ENCODE data around the gene CRYGN.

Gene CRYGN

DNA sequence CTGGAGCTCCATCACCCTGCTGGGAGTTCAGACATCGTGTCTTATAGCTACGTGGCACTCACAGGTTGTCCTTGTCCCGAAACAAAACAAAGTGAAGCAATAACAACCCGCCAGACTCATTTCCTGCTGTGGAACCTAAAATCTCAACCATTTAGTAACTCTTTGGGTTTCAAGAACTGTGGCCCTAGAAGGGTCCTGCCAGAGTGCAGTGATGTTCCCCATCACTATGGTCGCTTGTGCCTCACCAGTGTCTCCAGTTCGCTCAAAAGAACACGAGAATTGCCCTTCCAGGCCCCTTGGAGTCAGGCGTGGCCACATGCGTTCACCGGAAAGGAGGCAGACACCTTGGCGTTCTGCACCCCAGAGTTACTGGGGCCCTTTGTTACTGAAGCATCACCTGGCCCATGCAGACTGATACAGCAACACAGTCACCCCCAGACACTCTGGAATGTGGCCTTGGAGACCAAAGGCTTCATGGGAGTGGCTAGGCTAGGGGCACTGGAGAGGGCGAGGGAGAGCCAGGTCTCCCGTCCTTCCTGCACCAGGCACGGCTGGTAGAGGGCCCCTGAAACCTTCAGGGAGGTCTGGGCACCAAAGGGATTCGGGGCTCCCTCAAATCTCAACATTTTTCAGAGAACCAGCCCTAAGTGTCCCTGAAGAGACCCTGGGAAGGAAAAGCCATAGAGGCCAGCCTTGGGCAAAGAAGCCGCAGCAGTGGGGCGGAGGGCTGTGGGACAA lies 908 bp downstream of the CRYGN start:
- DNase-seq (ENCODE audit: low read depth), result no peak

- no peak for DNase-seq (ENCODE audit: low read depth)
Observed at GRCh38 chr7:151437866-151438516, 1.9 kb downstream of the CRYGN start.

DNA sequence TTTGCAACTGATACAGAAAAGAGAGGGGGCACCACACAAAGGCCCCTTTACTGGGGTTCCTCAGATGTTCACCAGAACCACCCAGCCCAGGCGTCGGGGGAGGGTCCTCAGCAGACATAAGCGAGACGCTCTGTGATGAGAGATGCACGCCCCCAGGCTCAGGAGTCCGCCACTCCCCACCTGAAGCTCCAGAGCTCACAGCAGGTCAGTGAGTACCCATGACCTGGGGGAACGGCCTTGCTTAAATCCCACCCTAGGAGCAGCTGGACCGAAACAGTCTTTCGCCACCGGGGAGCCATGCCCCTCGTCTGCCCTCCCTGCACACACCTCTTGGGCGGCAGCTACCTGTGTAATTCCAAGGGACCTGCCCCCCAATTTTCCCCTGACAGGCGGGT lies 2.8 kb downstream of the CRYGN start:
- DNase-seq (ENCODE audit: low read depth), result no peak

DNA sequence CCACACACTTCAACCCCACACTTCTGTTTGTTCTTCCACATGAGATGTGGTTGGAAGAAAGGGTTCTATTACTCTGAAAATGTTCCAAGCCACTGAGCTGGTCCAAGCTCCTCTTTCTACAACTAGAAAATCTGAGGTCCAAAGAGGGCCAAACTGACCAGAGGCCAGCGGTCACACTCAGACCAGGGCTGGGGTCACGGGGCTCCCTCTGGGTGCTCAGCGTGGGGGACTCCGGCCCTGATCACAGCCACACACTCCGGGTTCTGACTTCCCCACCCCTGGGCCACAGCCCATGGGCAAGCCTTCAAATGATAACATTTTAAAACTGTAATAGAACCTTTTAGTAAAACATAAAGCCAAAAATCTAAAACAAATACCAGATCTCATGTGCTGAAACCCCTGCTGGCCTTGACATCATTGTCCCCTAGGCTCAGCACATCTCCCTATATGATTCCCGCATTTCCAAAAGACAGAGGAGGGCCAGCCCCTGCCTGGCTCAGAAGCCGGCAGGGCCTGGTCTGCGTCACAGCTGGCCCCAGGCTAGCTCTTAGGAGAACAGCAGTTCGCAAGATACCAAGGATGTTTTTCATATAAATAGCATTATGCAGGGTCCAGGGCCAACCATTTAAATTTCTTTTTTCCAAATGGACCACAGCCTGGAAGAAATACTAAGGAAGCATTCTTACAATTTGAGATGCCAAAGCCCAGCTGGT lies 3.3 kb downstream of the CRYGN start:
- no peak for DNase-seq (ENCODE audit: low read depth)

- DNase-seq (ENCODE audit: low read depth), result no peak
Observed at GRCh38 chr7:151435971-151436370, 4.0 kb downstream of the CRYGN start.

DNA sequence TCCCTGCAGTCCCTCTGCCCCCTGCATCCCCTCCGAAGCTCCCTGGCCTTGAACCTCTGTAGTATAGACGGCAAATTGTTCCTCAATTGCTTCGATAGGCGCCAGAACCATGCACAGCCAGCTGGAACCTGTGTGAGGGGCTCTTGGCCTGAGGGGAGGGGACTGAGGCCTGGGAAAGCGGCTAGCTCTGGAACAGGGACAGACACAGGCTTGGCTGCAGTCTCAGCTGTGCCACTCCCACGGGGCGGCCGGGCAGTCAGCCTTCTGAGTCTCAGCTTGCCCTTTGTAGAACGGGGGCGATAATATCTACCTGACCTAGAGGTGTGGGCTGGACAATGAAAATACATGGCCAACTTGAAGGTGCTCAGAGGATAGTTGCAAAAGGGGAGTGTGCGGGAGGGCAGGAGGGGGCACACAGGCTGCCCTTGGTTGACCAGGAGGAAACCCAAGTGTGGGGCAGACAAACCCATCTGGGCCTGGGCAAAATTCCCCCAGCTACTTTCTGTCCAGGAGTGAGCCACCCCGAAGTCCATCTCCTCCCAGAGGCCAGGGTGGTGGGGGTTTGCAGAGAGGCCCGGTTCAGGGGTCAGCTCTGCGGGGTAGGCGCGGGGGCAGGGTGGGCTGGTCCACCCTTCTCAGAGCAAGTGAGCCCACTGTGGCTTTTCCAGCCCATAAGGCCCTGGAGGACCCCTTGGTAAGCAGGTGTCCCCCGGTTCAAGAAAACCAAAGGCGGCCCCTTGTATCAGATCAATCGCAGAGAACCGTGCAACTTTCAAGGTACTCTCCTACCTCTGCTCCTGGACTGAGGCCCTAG lies 4.6 kb downstream of the CRYGN start:
- DNase-seq (ENCODE audit: low read depth), result no peak

GRCh38 chr7:151434549-151434948 lies 5.4 kb downstream of the CRYGN start:
- no peak for DNase-seq (ENCODE audit: low read depth)

GRCh38 chr7:151433721-151434400 lies 6.1 kb downstream of the CRYGN start:
- no peak for DNase-seq (ENCODE audit: low read depth)

DNA sequence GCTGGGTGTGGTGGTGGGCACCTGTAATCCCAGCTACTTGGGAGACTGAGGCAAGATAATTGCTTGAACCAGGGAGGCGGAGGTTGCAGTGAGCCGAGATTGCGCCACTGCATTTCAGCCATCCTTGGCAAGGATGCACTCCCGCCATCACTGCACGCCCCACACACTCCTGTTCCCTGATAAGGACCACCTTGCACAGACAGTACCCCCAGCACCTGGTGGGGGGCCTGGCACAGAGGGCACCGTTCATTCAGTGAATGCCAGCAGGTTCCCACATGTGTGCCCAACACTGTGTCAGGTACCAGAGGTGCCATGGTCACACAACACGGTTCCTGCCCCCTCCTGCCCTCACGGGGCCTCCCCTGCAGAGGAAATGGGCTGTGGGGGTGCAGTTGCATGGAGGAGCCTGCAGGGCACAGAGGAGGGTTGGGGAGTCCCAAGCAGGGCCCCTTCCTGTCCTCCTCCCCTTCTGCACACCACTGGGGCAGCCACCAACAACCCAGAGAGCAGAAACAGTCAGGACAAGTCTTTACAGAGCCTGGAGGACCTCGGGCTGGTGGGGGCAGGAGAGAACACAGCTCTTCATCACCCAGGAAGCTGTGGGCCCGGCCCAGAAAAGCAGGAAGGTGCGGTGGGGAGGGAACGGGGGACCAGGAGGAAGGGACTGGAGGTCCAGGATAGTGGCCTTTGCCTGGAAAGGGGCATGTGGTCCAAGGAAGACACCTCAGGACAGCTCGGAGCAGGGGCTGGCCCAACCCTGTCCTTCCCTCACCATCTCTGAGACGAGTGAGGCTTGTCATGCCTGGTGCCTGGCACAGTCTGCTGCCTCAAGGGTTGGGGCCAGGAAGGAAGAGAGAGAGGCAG lies 7.1 kb downstream of the CRYGN start:
- no peak for DNase-seq (ENCODE audit: low read depth)

DNA sequence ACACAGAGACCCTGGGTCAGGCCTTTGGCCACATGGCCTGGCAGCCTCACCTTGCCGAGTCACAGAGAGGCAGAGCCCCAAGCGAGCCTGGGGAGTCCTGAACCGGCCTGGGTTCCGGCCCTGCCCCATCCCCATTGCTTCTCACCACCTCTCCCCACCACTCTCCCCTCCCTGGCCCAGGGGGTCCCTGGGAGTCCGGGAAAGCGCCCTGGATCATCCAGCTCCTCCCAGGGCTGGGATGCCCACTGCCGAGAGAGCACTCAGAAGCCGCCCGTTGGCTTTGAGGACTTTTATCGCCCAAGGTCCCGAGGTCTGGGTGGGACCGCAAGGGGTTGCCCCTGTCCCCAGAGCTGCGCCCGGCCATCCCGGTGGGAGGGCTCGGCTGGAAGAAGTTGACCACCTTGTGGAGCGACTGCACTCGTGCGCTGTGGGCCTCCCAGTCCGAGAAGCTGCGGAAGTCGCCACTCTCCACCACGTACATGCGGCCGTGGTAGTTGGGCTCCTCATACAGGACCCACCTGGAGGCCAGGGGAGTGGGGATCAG lies 8.1 kb downstream of the CRYGN start:
- DNase-seq (ENCODE audit: low read depth), result no peak

- no peak for DNase-seq (ENCODE audit: low read depth)
Observed at GRCh38 chr7:151431281-151431767, 8.6 kb downstream of the CRYGN start.

DNA sequence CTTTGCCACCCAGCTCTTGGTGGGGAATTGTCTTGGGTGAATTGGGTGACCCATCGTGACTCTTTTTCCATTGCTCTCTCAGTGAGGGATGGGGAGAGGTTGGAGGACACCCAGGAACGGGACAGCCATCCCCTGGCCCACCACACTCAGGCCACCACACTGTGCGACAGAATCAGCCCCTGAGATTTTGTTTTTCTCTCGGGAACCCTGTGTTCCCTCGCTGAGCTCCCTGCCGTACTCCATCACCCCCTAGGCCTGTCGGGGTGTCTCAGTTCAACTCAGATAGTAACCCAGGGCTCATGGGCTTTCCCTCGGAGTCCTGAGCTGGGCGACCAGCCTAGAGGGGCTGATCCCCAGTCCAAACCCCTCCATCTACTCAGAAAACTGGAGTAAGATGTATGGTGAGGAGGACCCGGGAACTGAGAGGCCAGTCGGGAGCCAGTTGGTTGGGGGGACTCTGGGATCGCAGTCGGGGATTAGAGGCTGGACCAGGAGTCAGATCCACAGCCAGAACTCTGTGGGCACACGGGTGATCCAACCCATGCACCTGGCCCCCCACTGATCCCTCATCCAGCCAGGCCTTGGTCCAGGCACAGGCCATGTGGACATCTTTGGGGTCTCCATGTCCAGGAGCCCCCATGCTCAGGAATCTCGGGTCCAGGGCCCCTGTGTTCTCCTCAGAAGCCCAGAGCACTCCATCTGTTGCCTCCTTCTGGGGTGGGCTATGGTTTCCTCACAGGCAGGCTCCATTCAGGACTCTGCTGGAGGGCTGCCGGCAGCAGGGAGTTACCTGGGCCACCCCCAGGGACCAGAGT lies 9.3 kb downstream of the CRYGN start:
- no peak for DNase-seq (ENCODE audit: low read depth)

DNA sequence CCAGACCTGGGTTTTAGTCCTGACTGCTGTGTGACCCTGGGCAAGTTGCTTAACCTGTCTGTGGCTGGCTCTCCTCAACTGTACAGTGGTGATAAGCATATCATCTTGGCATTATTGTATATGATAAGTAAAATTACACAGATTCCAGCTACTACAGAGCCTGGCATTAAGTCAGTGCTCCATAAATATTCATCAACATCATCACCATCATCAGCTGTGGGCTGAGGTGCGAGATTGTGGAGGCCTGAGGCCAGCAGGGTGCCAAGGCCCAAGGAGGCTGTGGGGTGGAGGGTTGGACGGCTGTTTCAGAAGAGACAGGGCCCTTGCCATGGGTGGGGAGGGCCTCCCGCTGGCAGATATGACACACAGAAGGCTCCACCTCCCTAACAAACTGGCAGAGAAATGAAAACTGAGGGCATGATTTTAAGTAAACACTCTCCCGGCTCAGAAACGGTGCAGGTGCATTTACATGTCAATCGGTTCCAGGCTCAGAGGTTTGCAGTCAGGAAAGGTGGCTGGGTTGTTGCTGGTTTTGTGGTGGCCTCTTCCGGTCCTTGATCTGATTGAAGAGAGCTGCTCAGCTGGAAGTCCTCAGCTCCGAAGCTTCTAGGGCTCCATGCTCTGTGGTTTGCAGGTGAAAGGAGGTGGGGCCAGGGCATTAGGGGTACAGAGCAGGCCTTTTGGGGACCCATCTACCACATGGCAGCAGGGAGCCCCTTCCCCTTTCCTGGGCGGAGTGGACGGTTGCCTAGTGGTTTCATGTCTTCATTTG lies 10.2 kb downstream of the CRYGN start:
- no peak for DNase-seq (ENCODE audit: low read depth)

GRCh38 chr7:151429237-151429559 lies 10.7 kb downstream of the CRYGN start:
- DNase-seq (ENCODE audit: low read depth), result no peak

- DNase-seq (ENCODE audit: low read depth), result no peak
Observed at GRCh38 chr7:151428378-151429236, 11.3 kb downstream of the CRYGN start.

GRCh38 chr7:151427705-151428377 lies 12.1 kb downstream of the CRYGN start:
- no peak for DNase-seq (ENCODE audit: low read depth)

Data from stimulated activated CD8-positive, alpha-beta memory T cell treated with anti-CD3 and anti-CD28 coated beads, Interleukin-4, amount 100 ng/mL, for 24 hours (primary cell).